HCEC 1CT (cell line): ENCODE results near the gene AKAP10.
A peak's percentile ranks its signal among the peaks of the same experiment; 100 is the strongest.
"Not testable (repeated sequence)": the region's sequence is repeated elsewhere in the genome, so short reads cannot be mapped to it uniquely, and the experiment has no call there.

Source experiments
- DNase-seq: peaks from one replicate; pipeline ENCODE4 v3.0.0-alpha.2; 2017

AKAP10 gene, protein sequence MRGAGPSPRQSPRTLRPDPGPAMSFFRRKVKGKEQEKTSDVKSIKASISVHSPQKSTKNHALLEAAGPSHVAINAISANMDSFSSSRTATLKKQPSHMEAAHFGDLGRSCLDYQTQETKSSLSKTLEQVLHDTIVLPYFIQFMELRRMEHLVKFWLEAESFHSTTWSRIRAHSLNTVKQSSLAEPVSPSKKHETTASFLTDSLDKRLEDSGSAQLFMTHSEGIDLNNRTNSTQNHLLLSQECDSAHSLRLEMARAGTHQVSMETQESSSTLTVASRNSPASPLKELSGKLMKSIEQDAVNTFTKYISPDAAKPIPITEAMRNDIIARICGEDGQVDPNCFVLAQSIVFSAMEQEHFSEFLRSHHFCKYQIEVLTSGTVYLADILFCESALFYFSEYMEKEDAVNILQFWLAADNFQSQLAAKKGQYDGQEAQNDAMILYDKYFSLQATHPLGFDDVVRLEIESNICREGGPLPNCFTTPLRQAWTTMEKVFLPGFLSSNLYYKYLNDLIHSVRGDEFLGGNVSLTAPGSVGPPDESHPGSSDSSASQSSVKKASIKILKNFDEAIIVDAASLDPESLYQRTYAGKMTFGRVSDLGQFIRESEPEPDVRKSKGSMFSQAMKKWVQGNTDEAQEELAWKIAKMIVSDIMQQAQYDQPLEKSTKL

DNA sequence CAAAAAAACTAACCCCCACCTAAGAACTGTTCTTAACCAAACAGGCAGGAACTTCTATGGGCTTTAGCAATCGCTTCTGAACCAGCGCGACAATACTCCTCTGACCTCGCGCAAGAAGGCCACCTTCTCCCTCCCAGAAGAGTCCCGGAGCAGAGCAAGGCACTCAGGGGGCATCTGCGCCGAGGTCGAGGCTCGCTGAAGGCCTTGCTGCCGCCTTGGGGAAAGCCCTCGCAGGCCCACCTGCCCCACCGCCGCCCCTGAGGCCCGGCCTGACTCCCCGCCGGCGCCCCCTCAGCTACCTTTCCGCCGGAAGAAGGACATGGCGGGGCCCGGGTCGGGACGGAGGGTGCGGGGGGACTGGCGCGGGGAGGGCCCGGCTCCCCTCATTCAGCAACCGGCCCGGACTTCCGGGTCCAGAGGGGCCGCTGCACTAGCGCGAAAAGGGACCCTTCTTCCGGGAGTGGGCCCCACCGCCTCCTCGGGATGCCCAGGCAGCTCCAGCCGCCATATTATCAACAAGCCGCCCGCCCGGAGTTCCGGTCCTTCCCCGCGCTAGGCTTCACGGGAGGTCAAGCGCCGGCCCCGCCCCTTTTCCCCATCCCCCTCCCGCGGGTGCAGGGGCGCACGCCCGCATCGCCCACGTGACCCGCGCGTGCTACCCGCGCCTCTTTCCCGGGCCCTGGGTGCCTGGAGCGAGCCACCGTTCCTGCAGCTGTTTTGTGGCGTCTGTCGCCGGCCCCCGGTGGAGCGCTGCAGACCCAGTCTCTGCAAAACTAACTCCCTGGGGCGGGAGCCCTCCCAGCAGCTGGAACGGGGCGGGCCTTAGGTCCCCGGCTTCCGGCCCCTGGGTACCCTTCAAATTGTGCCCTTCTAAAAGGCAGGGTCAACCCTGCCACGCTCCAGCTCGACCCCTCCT is at the start of gene AKAP10:
TSS of gene AKAP10 (minus strand) at position 536 of the 916 bp plus-strand sequence. CDS start at position 387, 149 bp downstream.
- DNase-seq: peak; percentile 80

DNA sequence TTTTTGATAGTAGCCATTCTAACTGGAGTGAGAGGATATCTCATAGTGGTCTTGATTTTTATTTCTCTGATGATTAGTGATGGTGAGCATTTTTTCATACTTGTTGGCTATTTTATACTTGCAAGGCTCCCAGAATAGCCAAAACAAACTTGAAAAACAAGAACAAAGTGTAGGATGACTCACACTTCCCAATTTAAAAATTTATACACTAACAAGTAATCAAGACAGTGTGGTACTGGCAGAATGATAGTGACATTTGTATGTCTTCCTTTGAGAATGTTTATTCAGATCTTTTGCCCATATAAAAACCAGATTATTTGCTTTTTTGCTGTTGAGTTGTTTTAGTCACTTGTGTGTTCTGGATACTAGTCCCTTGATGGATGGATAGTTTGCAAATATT is 49.3 kb upstream of the AKAP10 start:
- no peak for DNase-seq

DNA sequence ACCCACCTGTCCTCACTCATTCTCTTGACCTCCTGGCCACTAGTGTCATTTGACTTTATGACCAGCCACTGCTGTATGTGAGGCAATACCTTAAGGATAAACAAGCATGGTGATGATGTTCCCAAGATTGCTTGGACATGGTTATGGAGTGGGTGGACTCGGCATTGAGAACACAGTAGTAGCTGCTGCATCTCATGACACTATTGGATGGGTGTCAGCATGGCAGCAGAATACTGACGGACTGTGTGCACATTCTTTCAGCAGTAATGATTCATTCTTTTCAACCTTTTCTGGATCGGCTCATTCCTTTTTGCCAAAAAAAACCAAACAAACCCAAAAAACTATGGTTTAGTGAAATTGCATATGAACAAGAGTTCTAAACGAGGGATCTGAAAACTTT is 45.1 kb upstream of the AKAP10 start:
- no peak for DNase-seq

DNA sequence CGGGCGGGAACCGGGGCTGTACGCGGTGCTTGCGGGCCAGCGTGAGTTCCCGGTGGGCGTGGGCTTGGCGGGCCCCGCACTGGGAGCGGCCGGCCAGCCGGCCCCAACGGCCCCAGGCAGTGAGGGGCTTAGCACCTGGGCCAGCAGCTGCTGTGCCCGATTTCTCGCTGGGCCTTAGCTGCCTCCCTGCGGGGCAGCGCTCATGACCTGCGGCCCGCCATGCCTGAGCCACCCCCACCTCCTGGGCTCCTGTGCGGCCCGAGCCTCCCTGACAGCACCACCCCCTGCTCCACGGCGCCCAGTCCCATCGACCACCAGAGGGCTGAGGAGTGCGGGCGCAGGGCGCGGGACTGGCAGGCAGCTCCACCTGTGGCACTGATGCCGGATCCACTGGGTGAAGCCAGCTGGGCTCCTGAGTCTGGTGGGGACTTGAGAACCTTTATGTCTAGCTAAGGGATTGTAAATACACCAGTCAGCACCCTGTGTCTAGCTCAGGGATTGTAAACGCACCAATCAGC is 38.9 kb upstream of the AKAP10 start:
- not testable (repeated sequence) for DNase-seq

DNA sequence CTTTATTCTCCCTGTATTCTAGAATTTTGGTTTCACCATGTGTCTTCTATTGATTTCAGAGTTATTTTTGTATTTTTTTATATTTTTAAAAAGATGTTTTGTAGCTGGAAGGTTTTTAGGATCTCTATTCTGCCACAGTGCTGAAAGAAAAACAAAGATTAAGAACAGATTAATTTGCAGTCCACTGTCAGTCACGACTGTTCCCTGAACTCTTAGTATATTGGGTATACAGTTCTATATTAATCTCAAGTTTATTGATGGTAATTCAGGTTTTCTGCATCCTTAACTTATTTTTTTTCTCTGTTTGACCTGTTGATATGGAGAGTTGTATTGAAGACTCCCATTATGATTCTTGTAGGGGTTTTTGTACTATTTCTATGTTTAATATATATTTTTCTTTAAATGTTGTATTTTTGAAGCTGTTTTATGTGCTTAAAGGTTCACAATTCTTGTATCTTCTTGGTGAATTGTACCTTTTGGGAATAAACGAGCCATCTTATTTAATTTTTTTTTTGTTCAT is 34.4 kb upstream of the AKAP10 start:
- no peak for DNase-seq

DNA sequence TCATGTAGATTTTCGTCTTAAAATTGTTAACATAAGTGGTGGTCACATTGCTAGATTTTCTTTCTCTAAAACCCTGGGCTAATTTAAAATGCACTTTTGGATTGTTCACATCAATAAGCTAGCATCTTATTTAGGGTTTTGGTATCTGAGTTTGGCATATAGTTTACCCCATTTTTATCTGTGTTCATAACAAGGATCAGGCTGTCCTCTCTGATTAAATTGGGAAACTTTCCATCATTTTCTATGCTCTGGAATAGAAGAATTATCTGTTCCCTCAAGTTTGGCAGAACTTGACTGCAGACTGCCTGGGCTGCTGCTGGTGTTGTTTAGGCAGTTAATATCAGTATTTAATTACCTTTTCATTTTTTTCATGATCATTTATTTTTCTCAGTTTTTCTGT is 33.3 kb upstream of the AKAP10 start:
- DNase-seq: no peak

DNA sequence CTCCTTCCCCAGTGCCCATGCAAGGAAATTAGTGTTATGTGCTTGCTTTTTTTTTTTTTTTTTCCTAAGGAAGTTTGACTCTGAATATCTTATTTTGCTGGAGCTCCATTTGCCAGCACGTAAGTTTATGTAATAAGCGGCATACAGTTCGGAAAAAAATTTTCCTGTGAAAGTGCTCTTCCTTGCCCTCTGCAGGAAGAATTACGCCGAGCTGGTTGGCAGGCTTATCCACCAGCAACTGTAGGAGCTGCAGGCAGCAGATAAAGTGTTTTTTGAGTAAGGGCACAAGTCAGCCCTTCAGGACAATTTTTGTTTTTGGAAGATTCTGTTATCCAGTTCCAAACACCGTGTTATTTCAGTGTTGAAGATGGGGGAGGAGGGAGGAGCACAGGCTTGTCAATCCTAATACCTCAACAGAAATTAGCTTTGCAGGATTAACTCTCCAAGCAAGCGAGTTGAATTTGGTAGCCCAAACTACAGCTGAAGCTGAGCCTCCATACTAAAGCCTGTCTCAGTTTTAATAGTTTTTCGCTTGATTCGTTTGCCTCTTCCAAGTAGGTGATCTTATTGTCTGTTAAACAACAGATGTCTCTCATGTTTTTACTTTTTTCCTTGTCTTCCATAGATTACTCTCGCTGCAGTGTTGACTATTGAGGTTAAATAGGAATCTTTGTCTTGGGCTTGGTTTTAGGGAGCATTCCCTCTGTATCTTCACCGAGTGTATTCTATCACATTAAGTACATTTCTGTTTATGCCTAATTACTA is 32.7 kb upstream of the AKAP10 start:
- peak; percentile 52 for DNase-seq

DNA sequence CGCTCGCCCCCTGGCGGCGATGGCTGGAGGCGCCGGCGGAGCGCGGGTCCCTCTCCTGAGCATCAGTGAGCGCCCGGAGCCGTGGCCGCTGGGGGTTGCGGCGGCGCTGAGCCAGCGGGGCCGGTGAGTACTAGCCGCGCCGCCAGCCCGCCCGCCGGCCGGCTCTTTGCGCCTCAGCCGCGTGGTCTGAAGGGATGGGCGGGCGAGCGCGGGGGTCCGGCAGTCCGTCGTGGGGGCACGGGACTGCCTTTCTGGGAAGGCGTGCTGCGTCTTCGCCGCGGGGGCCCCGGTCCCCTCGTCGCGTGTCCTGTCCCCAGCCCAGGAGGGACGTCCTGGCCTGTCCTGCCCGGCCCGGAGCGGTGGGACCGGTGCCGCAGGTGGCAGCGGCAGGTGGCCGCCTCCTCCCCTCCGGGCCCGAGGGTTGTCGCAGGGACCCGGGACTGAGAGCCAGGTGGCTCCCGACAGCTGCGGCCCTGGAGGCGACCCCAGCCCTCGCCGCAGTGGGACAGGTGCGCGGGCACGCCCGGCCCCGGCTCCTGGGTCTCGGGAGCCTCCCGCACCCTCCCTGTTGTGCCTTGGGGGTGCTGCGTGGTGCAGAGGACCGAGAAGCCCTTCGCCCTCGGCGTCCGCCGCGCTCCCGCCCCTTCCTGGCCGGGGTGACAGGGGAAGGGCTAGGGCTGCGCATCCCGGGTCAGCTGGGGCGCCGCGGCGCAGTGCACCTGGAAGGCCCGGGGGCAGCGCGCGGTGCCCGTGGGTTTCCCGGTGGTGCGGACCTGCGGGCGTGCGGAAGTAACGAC is 31.9 kb upstream of the AKAP10 start, which contains the start of gene SPECC1:
TSS of gene SPECC1 (plus strand) at position 58 of the 797 bp plus-strand sequence. CDS start 87,293 bp downstream, outside the sequence.
- DNase-seq: no peak

DNA sequence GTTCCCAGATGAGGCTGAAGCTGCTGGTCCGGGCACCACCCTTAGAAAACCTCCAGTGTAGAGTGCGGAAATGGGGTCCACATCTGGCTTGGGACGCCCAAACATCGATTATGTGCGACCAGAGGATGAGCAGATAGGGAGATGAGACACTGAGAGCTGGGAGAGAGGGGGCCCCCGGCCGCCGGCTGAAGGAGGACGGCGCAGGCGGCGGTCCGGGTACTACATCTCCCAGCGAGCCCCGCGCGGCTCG is 31.3 kb upstream of the AKAP10 start:
- peak; percentile 38 for DNase-seq

DNA sequence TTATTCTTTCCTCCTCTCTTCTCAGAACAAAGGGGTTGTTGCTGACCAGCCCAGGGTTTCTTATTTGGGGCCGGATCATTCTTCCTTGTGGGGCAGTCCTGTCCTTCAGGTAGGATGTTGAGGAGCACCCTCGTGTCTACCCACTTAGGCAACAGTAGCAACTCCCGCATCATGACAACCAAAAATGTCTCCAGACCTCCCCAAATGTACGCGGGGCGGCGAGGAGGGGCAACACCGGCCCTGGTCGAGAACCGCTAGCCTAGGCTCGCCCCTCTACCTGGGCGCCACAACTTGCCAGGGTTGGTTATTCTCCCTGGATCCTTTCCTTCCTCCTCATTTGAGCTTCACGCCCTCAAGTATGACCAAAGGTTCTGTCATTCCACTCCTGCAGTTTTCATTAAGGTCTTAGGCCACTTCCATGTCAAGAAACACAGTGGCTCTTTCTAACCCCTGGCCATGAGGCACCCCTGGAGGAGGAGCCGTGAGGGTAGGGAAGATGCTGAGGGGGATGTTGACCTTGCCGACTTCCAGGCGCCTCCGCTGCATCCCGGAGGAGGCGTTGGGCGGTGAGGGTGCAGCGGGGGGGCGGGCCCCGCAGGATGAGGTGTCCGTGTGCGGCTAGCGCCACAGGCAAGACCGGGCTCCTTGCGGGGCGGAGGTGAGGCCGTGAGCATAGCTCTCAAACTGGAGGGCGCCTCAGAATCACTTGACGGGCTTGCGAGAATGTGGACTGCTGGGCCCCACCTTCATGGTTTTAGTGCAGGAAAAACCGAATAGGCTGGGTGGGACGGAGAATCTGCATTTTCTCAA is 30.8 kb upstream of the AKAP10 start:
- DNase-seq: peak; percentile 2

DNA sequence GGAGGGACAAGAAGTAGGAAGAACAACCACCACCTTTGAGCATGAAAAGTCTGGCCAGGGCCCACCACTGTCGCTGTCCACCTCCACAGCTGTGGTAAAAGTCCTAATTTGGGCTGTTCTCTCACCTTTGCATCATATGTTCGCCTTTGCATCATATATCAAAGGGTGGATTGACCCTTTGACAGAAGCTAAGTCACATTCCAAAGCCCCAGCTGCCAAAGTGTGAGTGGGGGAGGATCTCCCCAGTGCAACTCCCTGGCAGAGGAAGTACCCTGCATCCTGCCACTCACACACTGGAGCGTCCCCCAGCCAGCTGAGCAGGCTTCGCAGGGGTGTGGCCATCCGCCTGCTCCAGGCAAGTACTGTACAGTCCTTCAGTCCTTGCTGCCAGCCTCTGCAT is 18.9 kb upstream of the AKAP10 start:
- DNase-seq: no peak

DNA sequence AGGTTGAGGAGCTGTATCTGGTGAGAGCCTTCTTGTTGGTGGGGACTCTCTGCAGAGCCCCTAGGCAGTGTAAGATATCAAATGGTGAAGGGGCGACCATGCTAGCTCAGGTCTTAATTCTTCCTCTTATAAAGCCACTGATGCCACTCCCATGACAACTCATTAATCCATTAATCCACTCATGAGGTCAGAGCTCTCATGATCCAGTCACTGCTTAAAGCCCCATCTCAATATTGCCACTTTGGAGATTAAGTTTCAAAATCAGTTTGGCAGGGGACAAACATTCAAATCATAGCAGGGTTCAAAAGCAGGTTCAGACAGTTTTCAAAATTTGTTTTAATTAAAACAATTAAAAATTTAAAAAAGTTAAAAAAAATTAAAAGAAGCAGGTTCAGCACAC is 18.5 kb upstream of the AKAP10 start:
- no peak for DNase-seq

DNA sequence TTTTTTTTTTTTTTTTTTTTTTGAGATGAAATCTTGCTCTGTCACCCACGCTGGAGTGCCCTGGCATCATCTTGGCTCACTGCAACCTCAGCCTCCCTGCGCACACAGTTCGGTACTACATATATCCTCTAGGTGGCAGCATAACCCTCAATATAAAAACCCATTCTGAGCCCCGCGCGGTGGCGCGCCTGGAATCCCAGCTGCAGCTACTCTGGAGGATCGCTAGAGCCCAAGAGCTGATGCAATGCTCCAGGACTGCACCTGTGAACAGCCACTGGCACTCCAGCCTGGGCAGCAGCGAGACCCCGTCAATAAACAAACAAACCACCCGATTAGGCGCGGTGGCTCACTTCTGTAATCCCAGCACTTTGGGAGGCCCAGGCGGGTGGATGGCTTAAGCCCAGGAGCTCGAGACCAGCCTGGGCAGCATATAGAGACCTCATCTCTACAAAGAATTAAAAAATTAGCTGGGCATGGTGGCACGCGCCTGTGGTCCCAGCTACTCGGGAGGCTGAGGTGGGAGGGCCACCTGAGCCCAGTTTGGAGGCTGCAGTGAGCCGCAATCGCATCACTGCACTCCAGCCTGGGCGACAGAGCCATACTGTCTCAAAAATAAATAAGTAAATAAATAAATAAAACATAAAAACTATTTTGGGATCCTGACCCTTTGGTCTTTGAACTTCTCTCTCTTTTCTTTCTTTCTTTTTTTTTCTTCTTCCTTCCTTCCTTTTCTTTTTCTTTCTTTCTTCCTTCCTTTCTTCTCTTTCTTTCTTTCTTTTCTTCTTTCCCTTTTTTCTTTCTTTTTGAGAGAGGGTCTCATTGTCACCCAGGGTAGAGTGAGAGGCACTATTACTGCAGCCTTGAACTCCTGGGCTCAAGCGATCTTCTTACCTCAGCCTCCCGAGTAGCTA is 15.4 kb upstream of the AKAP10 start:
- DNase-seq: peak; percentile 81

DNA sequence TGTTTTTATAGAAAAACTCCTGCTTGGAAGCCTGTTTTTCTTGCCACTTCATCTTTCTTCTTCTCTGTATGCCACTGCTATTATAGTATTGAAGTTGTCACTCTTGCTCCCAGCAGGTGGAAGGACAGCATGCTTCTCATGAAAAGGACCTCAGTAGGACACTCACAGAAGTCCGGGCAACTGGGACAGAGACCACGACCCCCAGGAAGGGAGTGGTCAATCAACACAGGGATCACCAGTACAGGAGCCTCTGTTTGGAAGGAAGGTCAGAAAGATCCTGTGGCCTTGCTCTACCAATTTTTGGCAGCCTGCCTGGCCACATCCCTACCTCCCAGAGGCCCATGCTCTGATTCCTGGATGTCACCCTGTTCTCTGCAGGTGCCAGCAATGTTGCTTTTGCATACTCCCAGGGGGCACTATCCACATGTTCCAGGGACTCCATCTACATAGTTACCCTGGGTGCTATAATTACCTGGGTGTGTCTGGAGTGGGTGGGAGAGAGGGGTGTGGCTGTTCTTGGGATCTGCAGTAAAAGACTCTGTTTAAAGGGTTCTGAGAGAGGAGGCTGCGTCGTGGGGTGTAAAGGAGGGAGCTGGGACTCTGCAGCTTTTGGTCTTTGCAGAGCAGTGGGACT is 13.7 kb upstream of the AKAP10 start:
- DNase-seq: no peak

DNA sequence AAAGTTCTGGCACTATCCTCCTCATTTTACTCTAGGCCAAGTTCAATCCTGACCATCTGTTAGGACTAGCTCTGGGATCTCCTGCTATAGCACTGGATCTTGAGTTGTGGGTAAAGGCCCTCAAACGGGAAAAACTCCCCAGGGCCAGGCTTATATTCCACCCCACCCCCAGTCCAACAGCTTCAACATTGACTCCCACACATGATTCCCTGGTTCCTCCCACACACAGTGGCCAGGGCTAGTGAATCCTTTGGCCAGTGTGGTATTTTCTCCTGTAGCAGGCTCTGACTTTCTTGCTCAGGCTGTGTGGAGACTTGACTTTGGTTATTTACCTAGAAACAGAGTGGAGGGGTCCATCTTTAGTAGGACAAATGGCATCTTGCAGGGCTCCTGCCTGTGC is 10.3 kb upstream of the AKAP10 start:
- DNase-seq: no peak

DNA sequence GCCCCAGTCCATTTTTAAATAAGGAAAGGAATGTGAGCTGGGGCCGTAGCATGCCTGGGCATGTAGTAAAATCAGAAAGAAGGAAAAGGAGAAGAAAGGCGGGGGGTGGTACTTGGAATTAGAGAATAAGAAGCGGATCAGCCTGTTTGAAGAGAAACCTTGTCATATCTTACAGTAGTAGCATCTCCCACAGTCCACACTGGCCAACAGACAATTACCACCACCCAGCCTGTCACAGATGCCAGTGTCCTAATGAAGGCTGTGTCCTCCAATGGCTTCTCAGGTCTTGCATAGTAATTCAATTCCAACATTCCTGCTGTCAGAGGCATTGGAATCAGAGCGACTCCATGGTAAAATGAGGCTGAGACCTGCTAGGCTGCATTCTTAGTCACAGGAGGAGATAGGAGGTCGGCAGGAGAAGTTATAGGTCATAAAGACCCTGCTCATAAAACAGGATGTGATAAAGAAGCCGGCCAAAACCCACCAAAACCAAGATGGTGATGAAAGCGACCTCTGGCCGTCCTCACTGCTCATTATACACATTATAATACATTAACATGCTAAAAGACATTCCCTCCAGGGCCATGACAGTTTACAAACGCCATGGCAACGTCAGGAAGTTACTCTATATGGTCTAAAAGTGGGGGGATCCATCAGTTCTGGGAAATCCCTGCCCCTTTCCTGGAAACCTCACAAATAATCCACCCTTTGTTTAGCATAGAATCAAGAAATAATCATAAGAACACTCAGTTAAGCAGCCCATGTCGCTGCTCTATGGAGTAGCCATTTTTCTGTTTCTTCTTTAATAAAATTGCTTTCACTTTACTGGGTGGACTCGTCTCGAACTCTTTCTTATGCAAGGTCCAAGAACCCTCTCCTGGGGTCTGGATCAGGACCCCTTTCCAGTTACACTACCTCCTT is 9.6 kb upstream of the AKAP10 start:
- DNase-seq: no peak

DNA sequence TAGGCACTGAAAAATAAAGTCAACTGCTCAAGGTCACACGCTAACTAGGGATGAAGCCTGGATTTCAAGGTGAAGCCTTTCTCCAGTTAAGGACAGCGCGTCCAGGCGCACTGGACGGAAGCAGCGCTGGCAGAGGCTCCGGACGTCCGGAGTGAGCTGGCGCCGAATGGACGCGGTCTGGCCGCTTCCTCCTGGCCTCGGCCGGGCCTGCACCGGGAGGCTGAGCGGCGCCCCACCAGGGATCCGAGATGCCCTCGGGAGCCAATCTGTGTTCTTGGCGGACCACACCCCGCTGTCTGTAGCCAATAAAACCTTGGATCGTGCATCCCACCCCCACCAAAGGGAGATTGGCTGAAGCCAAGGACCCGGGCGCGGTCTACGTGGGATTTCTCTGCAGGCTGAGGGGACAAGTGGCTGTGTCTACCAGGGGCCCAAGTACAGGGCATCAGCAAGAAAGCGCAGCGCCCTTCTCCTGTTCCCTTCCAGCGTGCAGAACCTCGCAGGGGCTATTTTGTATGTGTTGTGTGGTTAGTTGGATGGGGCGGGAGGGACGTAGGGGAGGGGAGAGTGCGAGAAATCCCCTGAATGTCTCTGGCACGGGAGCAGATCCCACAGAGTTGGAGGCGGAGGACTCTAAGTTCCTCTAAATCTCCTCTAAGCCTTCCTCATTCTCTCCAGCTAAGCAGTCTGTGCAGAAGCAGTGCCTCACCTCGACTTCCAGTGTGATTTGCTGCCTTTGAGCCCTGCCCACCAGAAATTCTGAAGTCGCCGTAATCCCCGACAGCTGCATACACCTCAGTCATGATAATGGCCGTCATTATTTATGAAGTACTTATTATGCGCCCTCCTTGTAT is 2.5 kb upstream of the AKAP10 start:
- DNase-seq: no peak
